Activated CD4-positive, alpha-beta T cell treated with anti-CD3 and anti-CD28 coated beads, Interleukin-2, amount 50 U/mL, for 4 hours (primary cell): Measurements from ENCODE around the gene DNAI1.
A peak's percentile ranks its signal among the peaks of the same experiment; 100 is the strongest.

Experiments
- DNase-seq, 2 experiments: peaks; one replicate each; pipeline ENCODE4 v3.0.0-alpha.2; 2020

Gene DNAI1

DNA sequence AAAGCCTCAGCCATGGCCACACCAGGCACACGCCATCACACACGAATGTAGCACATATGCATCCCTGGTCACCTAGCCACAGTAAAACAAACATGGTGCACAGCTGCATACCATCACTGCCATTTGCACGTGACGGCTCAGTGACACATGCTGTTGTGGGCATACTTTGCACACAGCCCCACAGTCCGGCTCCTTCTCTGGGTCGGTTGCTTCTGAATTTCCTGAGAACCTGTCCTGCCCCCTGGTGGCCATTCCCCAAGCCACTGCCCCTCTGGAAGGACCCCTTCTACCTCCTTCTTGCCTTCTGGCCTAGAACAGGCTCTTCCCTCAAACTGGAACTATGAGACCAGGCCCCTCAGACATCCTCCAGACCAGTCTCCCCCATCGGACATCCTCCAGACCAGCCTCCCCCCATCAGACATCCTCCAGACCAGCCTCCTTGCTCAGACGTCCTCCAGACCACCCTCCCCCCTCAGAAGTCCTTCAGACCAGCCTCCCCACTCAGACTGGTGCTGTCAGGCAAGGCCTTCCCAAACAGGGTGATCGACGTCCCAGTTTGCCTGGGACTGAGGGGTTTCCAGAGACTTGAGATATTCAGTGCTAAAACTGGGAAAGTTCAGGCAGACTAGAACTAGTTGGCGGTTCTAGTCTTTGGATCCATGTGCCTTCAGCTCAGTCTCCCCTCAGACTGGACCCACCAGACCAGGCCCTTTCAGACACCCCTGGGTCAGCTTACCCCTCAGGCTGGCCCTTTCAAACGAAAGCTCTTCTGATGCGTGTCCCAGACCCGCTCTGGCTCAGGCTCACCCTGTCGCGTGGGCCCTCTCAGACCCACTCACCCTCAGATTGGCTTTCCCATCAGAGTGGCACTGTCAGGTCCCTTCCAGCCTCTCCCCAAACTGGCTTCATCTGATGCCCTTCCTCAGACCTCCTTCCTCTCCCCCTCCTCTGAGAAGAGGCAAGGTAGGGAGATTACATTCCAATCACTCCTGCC is 88.5 kb downstream of the DNAI1 start:
- DNase-seq, result peak; percentile 25 to 26

GRCh38 chr9:34547960-34548611 is 89.5 kb downstream of the DNAI1 start:
- peak; percentile 11 to 12 for DNase-seq

GRCh38 chr9:34549407-34549732 is 90.8 kb downstream of the DNAI1 start:
- DNase-seq, result no peak

- no peak for DNase-seq
Observed at GRCh38 chr9:34550016-34550680, 91.5 kb downstream of the DNAI1 start.

DNA sequence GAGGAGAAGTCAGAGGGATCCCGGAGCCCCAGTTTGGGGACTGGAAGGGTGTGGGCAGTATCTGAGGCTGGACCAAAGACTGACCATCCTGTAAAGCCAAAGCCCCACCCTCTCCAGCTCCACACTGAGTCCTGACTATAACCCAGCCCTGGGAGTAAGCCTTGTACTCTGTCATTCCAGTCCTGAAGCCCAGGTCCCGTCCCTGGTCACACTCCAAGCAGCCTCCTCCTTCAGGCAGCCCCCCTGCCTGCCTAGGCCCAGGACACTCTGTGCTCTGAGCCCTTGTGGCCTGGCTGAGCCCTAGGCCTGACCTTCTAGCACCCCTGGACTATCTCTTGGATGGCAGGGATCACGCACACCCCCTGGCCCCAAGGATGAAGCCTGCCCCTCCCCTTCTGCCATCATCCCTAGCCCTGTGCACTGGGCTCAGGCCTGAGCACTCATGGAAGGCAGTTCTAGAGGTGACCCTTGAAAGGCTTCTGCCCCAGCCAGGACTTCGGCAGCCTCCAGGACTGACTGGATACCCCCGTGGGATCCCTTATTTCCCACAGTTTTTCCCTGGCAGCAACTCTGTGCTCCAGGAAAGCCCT is 92.2 kb downstream of the DNAI1 start:
- no peak for DNase-seq

DNA sequence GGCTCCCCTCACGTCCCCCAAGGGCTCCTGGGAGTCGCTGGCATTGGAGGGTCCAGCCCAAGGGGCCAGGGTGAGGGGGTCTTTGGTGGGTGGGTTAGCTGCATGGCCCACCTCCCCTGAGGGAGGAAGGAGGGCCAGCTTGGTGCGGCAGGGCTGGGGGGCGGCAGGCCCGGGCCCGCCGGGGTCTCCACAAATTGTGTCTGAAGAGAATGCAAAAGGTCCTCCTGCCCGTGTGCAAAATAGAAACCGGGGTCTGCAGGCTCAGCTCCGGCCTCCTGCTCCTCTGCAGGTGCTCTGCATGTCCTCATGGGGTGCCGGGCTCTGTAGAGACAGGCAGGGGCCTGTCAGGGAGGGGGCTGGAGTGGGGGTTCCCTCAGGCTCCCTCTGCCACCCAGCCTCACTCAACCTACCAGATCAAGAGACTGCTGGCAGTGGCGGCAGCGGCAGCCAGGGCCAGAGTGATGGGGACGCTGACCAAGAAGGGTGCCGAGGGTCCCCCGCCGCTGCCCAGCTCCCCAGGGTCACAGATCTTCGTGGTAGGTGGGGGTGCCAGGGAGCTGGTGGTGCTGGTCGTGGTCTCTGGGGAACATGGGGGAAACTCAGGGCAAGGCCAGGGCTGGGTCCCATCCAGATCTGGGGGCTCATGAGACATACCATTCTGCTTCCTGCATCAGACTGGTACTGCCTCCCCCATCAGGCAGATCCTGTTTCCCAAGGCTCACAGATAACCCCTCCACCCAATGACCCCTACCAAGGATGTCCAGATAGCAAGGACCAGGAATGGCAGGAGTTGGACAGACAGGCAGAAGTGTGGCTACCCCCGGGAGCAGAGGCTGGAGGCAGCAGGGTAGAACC is 93.4 kb downstream of the DNAI1 start:
- DNase-seq, result no peak

DNA sequence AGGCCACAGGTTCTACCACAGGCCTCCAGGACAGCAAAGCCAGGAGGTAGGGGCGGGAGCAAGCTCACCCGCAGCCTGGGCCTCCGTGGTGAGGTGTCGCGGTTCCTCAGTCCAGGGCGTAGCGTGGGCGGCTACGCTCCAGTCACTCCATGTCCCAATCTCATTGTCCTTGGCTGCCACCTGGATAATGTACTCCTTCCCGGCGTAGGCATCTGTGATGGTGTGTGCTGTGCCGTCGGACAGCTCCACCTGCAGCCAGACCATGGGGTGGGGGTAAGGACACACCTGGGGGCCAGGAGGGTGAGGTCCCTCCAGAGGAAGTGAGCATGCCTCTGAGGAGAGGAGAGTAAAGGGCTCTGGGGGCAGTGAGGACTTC is 94.0 kb downstream of the DNAI1 start:
- DNase-seq, result no peak

- DNase-seq, result no peak
Observed at GRCh38 chr9:34552986-34553385, 94.4 kb downstream of the DNAI1 start.

- no peak for DNase-seq
Observed at GRCh38 chr9:34553511-34554021, 95.0 kb downstream of the DNAI1 start.

DNA sequence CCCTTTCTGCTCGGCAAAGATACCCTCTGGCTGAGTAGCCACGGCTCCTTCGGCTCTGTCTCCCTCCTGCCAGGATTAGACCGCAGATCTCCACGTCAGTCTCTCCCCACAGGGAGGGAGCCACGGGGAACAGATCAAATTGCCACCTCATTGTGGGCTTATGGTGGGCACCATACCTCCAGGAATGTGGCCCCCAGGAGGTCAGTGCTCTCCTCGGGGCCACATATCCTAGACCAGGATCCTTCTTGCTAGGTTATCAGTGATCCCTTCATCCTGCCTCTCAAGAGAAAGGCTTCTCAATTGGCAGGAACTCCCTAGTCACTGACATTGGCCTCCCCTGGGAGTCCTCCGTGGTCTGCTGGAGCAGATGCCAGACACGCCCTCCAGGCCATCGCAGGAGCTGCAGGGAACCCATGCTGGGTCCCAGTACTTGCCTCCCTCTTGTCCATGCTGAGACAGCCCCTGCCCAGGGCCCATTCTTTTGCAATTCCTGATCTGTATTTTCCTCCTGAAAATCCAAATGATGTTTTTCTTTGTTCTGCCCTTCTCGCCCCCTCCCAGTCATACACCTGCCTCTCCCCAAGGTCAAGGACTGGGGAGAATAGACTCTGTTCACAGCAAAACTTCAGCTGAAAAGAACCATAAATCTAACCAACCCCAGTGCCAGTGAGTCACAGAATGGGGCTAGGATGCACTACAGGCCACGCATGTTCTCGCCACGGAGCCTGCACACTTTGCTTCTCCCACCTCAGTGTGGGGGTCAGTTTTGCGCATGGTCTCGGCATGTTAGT is 95.8 kb downstream of the DNAI1 start:
- DNase-seq, result no peak

DNA sequence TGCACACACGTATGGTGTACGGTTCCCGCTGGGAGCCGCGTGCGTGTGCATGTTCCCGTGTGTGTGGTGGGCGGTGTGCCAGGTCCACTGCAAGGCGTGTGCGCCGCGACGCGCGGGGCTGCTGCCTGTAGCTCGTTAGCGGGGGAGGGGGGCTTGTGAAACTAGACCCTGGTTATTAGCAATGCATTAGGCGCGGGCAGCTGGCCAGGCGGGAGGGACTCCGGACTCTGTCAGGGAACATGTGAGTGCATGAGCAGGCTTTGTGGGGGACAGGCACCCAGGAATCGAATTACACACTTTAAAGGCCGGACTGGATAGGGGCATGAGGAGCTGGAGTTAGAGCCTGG is 96.4 kb downstream of the DNAI1 start:
- no peak for DNase-seq

- no peak for DNase-seq
Observed at GRCh38 chr9:34555500-34555899, 96.9 kb downstream of the DNAI1 start.

GRCh38 chr9:34555936-34556525 is 97.4 kb downstream of the DNAI1 start:
- no peak for DNase-seq

DNA sequence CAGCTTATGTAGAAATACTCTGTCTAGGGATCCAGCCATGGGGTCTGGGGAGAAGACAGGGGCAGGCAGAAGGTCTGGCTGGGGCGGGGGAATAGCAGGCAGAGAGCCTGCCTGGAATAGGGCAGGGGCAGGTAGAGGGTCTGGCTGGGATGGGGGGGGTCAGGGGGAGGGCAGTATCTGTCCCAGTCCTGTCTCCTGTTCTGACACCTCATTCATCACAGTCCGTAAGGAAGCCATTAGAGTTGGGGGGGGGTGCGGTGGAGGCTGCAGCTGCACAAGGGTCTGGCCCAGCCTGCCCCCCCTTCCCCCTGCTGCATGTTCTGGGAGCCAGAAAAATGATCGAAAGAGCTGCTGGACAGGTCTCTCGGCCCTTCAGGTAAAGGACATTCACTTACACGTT is 98.3 kb downstream of the DNAI1 start:
- DNase-seq, result no peak

DNA sequence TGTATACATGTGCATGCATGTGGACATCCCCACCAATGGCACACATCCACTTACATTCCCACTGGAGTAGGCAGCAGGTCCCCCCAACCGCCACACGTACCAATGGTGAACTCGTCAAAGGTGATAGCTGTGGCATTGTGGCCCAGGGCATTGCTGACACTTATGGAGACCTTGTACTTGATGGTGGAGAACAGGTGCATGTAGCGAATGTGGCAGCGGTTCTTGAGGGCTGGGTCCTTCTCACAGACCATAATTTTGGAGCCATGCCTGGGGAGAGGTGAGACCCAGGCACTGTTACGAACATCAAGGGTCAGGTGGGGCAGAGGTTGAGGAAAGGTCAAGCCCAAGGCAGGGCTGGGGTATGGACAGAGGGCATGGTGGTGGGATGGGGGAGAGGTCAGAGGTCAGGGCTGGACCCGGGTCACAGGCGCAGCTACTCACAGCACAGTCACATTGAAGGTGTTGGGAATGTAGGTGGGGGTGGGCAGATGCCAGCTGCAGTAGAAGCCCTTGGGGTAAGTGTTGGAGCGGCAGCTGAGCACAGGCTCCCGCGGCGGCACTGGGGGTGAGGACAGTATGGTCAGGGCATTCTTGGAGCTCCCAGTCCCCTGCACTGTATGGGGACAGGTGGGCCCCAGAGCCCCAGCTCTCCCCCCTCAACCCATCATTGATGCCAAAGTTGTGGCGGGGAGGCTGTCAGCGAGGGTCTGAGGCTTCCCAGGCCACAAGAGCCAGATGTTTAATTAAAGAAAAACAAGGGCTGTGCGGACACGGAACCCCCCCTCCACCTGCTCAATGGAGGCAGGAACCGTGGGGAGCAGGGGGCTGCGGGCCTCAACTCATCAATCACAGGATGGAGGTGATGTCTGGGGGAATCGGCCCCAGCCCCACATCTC is 99.1 kb downstream of the DNAI1 start:
- DNase-seq, result no peak

GRCh38 chr9:34558364-34558763 is 99.8 kb downstream of the DNAI1 start:
- DNase-seq, result no peak

GRCh38 chr9:34558919-34559623 is 100.5 kb downstream of the DNAI1 start:
- DNase-seq, result no peak

DNA sequence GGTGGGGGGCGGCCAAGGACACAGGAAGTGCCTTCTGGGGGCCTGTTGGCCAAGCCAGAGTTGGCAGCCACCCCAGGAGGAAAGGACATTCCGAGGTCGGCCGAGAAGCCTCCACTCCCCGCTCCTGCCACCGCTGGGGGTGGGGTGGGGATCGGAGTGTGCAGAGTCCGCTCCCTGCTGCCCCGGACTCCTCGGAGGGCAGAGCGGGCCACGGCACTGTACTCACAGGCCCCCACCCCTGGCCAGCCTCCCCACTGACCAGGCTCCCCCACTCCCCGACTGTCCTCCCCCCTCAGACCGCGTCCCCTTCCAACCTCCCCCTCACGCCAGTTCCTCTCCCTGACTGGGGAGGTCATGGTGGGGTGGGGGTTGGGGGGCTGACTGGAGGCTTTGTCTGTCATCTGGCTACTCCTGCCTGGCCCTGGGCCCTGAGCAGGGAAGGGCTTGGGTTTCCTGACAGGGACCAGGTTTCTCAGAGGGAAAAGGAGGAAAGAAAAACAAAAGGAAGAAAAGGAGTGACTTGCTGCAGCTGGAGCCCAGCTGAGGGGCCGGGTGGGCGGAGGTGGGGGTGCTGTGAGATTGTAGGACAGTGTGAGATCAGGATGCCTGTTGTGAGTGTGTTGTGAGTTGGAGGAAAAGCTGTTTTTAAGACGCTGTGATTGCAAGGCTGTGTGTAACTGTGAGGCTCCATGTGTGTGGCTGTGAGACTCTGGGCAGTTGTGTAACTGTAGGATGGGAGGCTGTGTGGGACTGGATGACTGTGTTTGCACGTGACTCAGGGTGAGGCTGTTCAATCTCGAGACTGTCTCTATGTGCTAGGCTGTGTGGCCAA is 101.2 kb downstream of the DNAI1 start:
- no peak for DNase-seq
